Activated CD8-positive, alpha-beta T cell treated with anti-CD3 and anti-CD28 coated beads, Interleukin-2, amount 10 ng/mL, durations not matched to agents 7 days and 5 days (primary cell): ENCODE data around the gene DBNL. TPM values are rescaled to one million over a fixed set of nuclear protein-coding genes. Genes with fewer than 3 reads are reported as not detected.
"Not testable (repeated sequence)": the region's sequence is repeated elsewhere in the genome, so short reads cannot be mapped to it uniquely, and the experiment has no call there.

Source experiments
- ATAC-seq: fragments of 150-1000 bp; cut with Tn5 transposase; one replicate; pipeline ENCODE4 v1.10.0; 2021; ENCODE audit warnings: moderate library complexity
- CTCF ChIA-PET: fragments of 350-600 bp; sonication (Branson Sonifier 250); formaldehyde crosslinking; loops from one replicate; lab custom pipeline; 2021; ENCODE audit warnings: antibody characterized with exemption; lab: Charles Lee
- POLR2A ChIA-PET: fragments of 350-600 bp; sonication (Branson Sonifier 250); formaldehyde crosslinking; loops from one replicate; lab custom pipeline; 2021; ENCODE audit warnings: antibody characterized with exemption; lab: Charles Lee
- DNase-seq: peaks from one replicate; pipeline ENCODE4 v3.0.0-alpha.2; 2020
- H3K27ac Mint-ChIP-seq: one replicate; pipeline ENCODE4 v1.8.0; 2021; ENCODE audit warnings: mild to moderate bottlenecking, mixed read lengths
- H3K27me3 Mint-ChIP-seq: one replicate; pipeline ENCODE4 v1.8.0; 2021; ENCODE audit warnings: low read depth, mixed read lengths
- H3K36me3 Mint-ChIP-seq: one replicate; pipeline ENCODE4 v1.8.0; 2021; ENCODE audit warnings: low read depth, mixed read lengths
- H3K4me1 Mint-ChIP-seq: one replicate; pipeline ENCODE4 v1.8.0; 2021; ENCODE audit warnings: low read depth, mixed read lengths
- H3K4me3 Mint-ChIP-seq: one replicate; pipeline ENCODE4 v1.8.0; 2021; ENCODE audit warnings: mild to moderate bottlenecking, mixed read lengths
- H3K9me3 Mint-ChIP-seq: one replicate; pipeline ENCODE4 v1.8.0; 2022; ENCODE audit warnings: mixed read lengths; ENCODE audit not compliant: insufficient read depth
- total RNA-seq, 2 experiments: library from RNA; stranded (reverse); gene quantifications; one replicate each; pipeline ENCODE4 v1.2.3, GENCODE V29; 2021

The DBNL gene
- total RNA-seq, 2 experiments from 2014 or later: 165 to 166 TPM

GRCh38 chr7:44032031-44032430 lies 12.5 kb upstream of the DBNL start:
- POLR2A ChIA-PET, H3K4me1 Mint-ChIP-seq, CTCF ChIA-PET, ATAC-seq, DNase-seq, H3K27me3 Mint-ChIP-seq, H3K36me3 Mint-ChIP-seq, H3K9me3 Mint-ChIP-seq, H3K4me3 Mint-ChIP-seq, H3K27ac Mint-ChIP-seq: not testable (repeated sequence)

DNA sequence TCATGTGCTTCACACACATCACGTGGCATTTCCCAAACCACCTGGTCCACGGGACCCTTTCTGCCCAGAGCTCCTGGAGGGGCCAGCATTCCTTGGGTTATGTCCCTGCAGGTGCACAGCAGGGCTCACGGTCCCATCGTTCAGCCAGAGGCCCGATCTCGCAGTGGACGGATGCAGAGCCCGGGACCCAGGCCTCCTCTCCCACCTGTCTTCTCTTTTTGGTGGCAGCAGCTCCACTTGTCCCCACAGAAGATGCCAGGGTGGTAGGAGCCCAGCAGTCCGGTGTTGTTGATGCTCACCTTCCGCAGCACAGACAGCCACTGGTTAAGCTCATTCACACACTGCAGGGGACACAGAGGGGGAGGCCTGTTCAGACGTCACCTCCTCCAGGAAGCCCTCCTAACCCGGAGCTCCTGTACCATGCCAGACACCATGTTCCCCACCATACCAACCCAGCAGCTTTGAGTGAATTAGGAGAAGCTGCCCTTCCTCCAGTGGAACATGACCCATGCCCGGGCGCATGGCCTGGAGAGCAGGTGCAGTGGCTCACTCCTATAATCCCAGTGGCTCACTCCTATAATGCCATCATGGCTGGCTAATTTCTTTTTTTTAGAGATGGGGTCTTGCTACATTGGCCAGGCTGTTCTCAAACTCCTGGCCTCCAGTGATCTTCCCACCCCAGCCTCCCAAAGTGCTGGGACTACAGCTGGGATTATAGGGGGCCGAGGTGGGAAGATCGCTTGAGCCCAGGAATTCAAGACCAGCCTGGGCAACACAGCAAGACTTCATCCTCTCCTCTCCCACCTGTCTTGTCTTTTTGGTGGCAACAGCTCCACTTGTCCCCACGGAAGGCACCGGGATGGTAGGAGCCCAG lies 10.3 kb upstream of the DBNL start:
- H3K4me3 Mint-ChIP-seq, H3K36me3 Mint-ChIP-seq, H3K4me1 Mint-ChIP-seq, CTCF ChIA-PET, ATAC-seq, H3K9me3 Mint-ChIP-seq, H3K27ac Mint-ChIP-seq, DNase-seq, H3K27me3 Mint-ChIP-seq, POLR2A ChIA-PET: not testable (repeated sequence)

- POLR2A ChIA-PET: not testable (repeated sequence)
These were observed 8.1 kb upstream of the DBNL start for GRCh38 chr7:44036364-44036763.

GRCh38 chr7:44037951-44038350 lies 6.6 kb upstream of the DBNL start:
- H3K27me3 Mint-ChIP-seq, ATAC-seq, H3K36me3 Mint-ChIP-seq, H3K4me3 Mint-ChIP-seq, H3K9me3 Mint-ChIP-seq, DNase-seq, CTCF ChIA-PET, H3K27ac Mint-ChIP-seq: not testable (repeated sequence)
- POLR2A ChIA-PET: interaction anchor here (0.6 kb wide), 1 partner anchor 115 kb away, joined by 6 read pairs; no protein-coding TSS in a partner anchor
- peaks cover 15% of the 10 kb centered on the region for H3K4me1 Mint-ChIP-seq

More at GRCh38 chr7:44036364-44036763, 8.1 kb upstream of the DBNL start:
- CTCF ChIA-PET, H3K27me3 Mint-ChIP-seq, H3K27ac Mint-ChIP-seq, H3K36me3 Mint-ChIP-seq, H3K9me3 Mint-ChIP-seq, H3K4me3 Mint-ChIP-seq: not testable (repeated sequence)
- peaks cover 13% of the 10 kb centered on the region for H3K4me1 Mint-ChIP-seq
- peak; percentile 33 for DNase-seq
- ATAC-seq: peak; percentile 14

DNA sequence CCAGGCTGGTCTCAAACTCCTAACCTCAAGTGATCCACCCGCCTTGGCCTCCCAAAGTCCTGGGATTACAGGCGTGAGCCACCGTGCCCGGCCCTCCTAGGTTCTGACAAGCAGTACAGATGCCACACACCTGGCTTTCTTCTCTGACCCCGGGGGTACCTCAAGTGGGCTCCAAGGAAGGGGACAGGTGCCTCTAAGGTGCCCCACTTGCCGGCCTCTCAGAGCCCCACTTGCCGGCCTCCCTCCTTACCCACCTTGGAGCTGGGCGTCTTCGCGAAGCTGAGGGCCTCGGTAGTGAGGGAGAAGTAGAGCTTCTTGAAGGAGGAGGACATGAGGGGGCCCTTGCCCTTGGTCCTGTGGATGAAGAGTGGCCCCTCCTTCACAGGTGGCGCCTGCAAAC lies 5.9 kb upstream of the DBNL start:
- H3K27me3 Mint-ChIP-seq, ATAC-seq, H3K4me3 Mint-ChIP-seq, POLR2A ChIA-PET, H3K27ac Mint-ChIP-seq, DNase-seq, CTCF ChIA-PET, H3K36me3 Mint-ChIP-seq, H3K9me3 Mint-ChIP-seq: not testable (repeated sequence)
- H3K4me1 Mint-ChIP-seq: peaks cover 15% of the 10 kb centered on the region

DNA sequence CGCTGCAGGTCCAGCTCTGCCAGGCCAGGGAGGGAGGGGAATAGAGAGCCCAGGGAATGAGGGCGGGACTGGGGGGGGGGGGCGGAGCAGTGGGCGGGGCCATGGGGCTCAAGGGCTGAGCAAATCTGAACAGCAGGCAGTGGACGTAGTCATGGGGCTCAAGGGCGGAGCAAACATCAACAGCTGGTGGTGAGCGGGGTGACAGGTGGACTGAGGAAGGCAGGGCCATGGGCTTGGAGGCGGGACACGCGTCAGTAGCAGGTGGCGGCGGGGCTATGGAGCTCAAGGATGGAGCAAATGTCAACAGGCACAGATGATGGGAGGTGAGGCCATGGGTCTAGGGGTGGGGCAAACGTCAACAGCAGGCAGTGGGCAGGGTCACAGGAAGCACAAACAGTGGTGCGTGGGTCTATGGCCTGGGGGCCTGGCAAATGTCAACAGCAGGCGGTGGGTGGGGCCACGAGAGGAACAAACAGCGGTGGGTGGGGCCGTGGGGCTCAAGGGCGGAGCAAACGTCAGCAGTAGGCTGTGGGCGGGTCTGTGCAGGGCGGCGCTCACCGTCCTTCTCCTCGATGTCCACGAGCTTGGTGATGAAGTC lies 5.4 kb upstream of the DBNL start:
- H3K27ac Mint-ChIP-seq: peak overlapping the region; percentile 89
- CTCF ChIA-PET, H3K27me3 Mint-ChIP-seq, H3K36me3 Mint-ChIP-seq, H3K9me3 Mint-ChIP-seq, POLR2A ChIA-PET: not testable (repeated sequence)
- peak; percentile 72 for ATAC-seq
- peak; percentile 91 for DNase-seq
- peak overlapping the region; percentile 66 for H3K4me3 Mint-ChIP-seq
- peaks cover 20% of the 10 kb centered on the region for H3K4me1 Mint-ChIP-seq

GRCh38 chr7:44039800-44040492 lies 4.6 kb upstream of the DBNL start:
- H3K9me3 Mint-ChIP-seq, CTCF ChIA-PET, H3K36me3 Mint-ChIP-seq, POLR2A ChIA-PET, H3K27me3 Mint-ChIP-seq, DNase-seq: not testable (repeated sequence)
- peaks cover 22% of the 10 kb centered on the region for H3K4me1 Mint-ChIP-seq
- H3K27ac Mint-ChIP-seq: peak overlapping the region; percentile 91
- peak; percentile 38 for ATAC-seq
- peak overlapping the region; percentile 73 for H3K4me3 Mint-ChIP-seq

GRCh38 chr7:44040493-44040891 lies 4.0 kb upstream of the DBNL start:
- DNase-seq: peak; percentile 74
- H3K9me3 Mint-ChIP-seq, POLR2A ChIA-PET, H3K36me3 Mint-ChIP-seq, CTCF ChIA-PET, H3K27me3 Mint-ChIP-seq: not testable (repeated sequence)
- Mint-ChIP-seq H3K4me3 (peak overlapping the region; percentile 79), H3K4me1 (peaks cover 22% of the 10 kb centered on the region), H3K27ac (peak overlapping the region; percentile 91)
- peak; percentile 61 for ATAC-seq

DNA sequence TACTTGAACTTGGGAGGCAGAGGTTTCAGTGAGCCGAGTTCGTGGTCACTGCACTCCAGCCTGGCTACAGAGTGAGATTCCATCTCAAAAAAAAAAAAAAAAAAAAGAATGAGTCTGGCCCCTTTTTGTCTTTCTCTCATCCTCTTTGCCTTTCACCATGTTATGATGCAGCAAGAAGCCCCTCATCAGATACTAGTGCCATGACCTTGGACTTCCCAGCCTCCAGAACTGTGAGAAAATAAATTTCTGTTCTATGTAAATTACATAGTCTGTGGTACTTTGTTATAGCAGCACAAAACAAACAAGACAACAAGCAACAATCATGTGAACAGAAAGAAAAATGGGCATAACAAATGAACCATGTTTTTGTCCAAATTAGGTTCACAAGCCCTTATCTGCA lies 2.3 kb upstream of the DBNL start:
- CTCF ChIA-PET: no interaction called here
- ATAC-seq (no peak), DNase-seq (no peak)
- Mint-ChIP-seq H3K4me3 (no peak overlapping the region), H3K4me1 (peaks cover 36% of the 10 kb centered on the region), H3K36me3 (peaks cover 26% of the 10 kb centered on the region), H3K9me3 (no peaks in the 10 kb centered on the region), H3K27ac (peak overlapping the region; percentile 68), H3K27me3 (no peaks in the 10 kb centered on the region)
- POLR2A ChIA-PET: no interaction called here

DNA sequence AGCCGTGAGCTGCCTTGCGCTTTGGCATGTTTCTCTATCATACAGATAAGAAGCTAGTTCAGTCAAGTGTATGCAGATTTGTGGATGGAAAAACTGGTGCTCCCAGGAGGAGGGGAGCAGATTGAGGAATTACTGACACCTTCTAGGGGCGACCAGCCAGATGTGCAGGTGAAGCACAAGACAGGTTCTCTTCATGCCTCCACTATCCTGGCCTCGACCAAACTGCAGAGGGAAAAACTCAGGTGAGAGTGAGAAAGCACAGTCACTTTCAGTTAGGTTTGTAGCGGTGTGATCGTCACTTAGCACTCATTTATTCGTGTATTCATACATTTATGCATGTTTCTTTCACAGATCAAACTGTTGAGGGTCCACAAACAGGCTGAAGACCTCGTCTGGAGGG lies 600 bp upstream of the DBNL start:
- Mint-ChIP-seq H3K4me1 (peaks cover 47% of the 10 kb centered on the region), H3K36me3 (peaks cover 34% of the 10 kb centered on the region), H3K27me3 (no peaks in the 10 kb centered on the region), H3K27ac (peak overlapping the region; percentile 90), H3K9me3 (no peaks in the 10 kb centered on the region), H3K4me3 (peak overlapping the region; percentile 94)
- peak; percentile 30 for DNase-seq
- ATAC-seq: no peak
- CTCF ChIA-PET: interaction anchor here (0.9 to 1.5 kb wide), 3 partner anchors 24 to 38 kb away, joined by 3 to 6 read pairs (median 3); no protein-coding TSS in a partner anchor
- POLR2A ChIA-PET: interaction anchor here (0.8 to 2.0 kb wide), 8 partner anchors 11 to 584 kb away, joined by 3 to 15 read pairs (median 3); partner anchors contain the start of genes POLD2 and YKT6

DNA sequence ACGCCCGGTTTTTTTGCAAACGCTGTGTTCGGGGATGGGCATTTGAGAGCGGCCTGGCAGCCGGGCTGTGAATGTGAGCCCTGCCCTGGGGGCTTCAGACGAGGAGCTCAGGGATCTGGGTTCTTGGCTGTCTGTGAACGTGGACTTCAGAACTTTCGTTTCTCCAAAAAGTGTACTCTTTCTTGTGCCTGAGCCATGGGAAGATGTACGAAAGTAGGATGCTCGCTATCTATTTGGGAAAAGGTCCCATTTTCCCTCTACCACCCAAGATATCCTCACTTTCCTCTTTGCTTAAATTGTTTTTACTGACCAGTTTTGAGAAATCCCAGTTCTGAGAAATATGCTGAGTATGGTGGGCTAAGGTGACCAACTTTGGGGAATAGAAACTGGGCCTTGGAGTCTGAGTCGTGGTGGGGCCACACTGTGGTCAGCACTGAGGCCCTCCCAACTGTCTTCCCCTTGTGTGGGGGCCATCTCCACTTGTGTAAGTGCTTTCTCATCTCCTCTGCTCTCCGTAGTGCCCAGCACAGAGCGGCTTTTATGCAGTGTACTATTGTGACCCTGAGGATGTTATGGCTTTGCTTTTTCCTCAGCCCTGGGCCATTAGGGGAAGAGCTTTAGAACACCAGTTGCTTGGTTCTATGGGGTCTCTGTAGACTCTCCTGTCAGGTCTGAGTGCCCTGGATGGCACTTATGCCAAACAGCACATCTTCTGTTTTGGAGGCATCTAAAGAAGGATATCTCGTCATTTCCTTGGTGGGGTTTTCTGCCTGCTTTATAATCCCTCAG lies 918 bp downstream of the DBNL start:
- DNase-seq (peak; percentile 26), ATAC-seq (peak; percentile 9)
- peak overlapping the region; percentile 94 for H3K4me3 Mint-ChIP-seq
- POLR2A ChIA-PET: interaction anchor here (0.6 to 2.0 kb wide), 4 partner anchors 20 to 51 kb away, joined by 3 to 15 read pairs (median 4); partner anchors contain the start of gene PGAM2
- CTCF ChIA-PET: interaction anchor here (0.6 to 1.5 kb wide), 2 partner anchors 8 to 36 kb away, joined by 3 to 4 read pairs; no protein-coding TSS in a partner anchor
- H3K27ac Mint-ChIP-seq: peak overlapping the region; percentile 90
- peaks cover 34% of the 10 kb centered on the region for H3K36me3 Mint-ChIP-seq
- H3K9me3 Mint-ChIP-seq: no peaks in the 10 kb centered on the region
- peaks cover 57% of the 10 kb centered on the region for H3K4me1 Mint-ChIP-seq
- H3K27me3 Mint-ChIP-seq: no peaks in the 10 kb centered on the region
